ENCODE data around the gene PAQR3.
"Not testable (repeated sequence)": the region's sequence is repeated elsewhere in the genome, so short reads cannot be mapped to it uniquely, and the experiment has no call there.

The PAQR3 gene

GRCh38 chr4:78928835-78929234, 10.4 kb downstream of the PAQR3 start:
- no peak for DNase-seq (ENCODE audit: low read depth)

- DNase-seq (ENCODE audit: low read depth): no peak
Observed at GRCh38 chr4:78926826-78927225, 12.4 kb downstream of the PAQR3 start.

GRCh38 chr4:78923464-78924312, 15.6 kb downstream of the PAQR3 start:
- DNase-seq (ENCODE audit: low read depth): no peak

- no peak for DNase-seq (ENCODE audit: low read depth)
Observed at GRCh38 chr4:78922207-78922606, 17.0 kb downstream of the PAQR3 start.

- no peak for DNase-seq (ENCODE audit: low read depth)
Observed at GRCh38 chr4:78910612-78911011, 28.6 kb downstream of the PAQR3 start.

- not testable (repeated sequence) for DNase-seq (ENCODE audit: low read depth)
Observed at GRCh38 chr4:78908974-78909373, 30.3 kb downstream of the PAQR3 start.

GRCh38 chr4:78907638-78908037, 31.6 kb downstream of the PAQR3 start:
- DNase-seq (ENCODE audit: low read depth): no peak

- no peak for DNase-seq (ENCODE audit: low read depth)
Observed at GRCh38 chr4:78904143-78904542, 35.1 kb downstream of the PAQR3 start.

- DNase-seq (ENCODE audit: low read depth): no peak
Observed at GRCh38 chr4:78902298-78902697, 36.9 kb downstream of the PAQR3 start.

GRCh38 chr4:78901882-78902281, 37.4 kb downstream of the PAQR3 start:
- no peak for DNase-seq (ENCODE audit: low read depth)

GRCh38 chr4:78899302-78899701, 39.9 kb downstream of the PAQR3 start:
- no peak for DNase-seq (ENCODE audit: low read depth)

- DNase-seq (ENCODE audit: low read depth): no peak
Observed at GRCh38 chr4:78889955-78890354, 49.3 kb downstream of the PAQR3 start.

- DNase-seq (ENCODE audit: low read depth): no peak
Observed at GRCh38 chr4:78885598-78885997, 53.6 kb downstream of the PAQR3 start.

GRCh38 chr4:78880874-78881492, 58.3 kb downstream of the PAQR3 start:
- no peak for DNase-seq (ENCODE audit: low read depth)

GRCh38 chr4:78878031-78878430, 61.2 kb downstream of the PAQR3 start:
- no peak for DNase-seq (ENCODE audit: low read depth)

- DNase-seq (ENCODE audit: low read depth): no peak
Observed at GRCh38 chr4:78876568-78877320, 62.5 kb downstream of the PAQR3 start.

GRCh38 chr4:78870056-78870455, 69.2 kb downstream of the PAQR3 start:
- DNase-seq (ENCODE audit: low read depth): no peak

- not testable (repeated sequence) for DNase-seq (ENCODE audit: low read depth)
Observed at GRCh38 chr4:78868712-78869111, 70.5 kb downstream of the PAQR3 start.

- DNase-seq (ENCODE audit: low read depth): no peak
Observed at GRCh38 chr4:78865451-78865850, 73.8 kb downstream of the PAQR3 start.

GRCh38 chr4:78864405-78865024, 74.7 kb downstream of the PAQR3 start:
- no peak for DNase-seq (ENCODE audit: low read depth)

- no peak for DNase-seq (ENCODE audit: low read depth)
Observed at GRCh38 chr4:78863991-78864390, 75.2 kb downstream of the PAQR3 start.

- no peak for DNase-seq (ENCODE audit: low read depth)
Observed at GRCh38 chr4:78863254-78863869, 75.9 kb downstream of the PAQR3 start.

Measured in activated T-cell treated with anti-CD3 and anti-CD28 coated beads for 24 hours (primary cell).